HG02759 (cell line): ENCODE results near the gene WASF2.
"Not testable (repeated sequence)": the region's sequence is repeated elsewhere in the genome, so short reads cannot be mapped to it uniquely, and the experiment has no call there.

ENCODE experiments used
- ATAC-seq: cut with Tn5 transposase; IDR thresholded peaks from one replicate; pipeline ENCODE4 v1.9.1; 2021; ENCODE audit warnings: mild to moderate bottlenecking, moderate library complexity; ENCODE audit not compliant: unreplicated experiment

WASF2 gene

GRCh38 chr1:27400082-27400962 lies 89.6 kb downstream of the WASF2 start:
- ATAC-seq, result no peak

GRCh38 chr1:27399251-27400025 lies 90.5 kb downstream of the WASF2 start:
- ATAC-seq, result no peak

- no peak for ATAC-seq
These were observed 91.4 kb downstream of the WASF2 start for GRCh38 chr1:27398405-27399149.

GRCh38 chr1:27397749-27398148 lies 92.2 kb downstream of the WASF2 start:
- no peak for ATAC-seq

- no peak for ATAC-seq
These were observed 92.9 kb downstream of the WASF2 start for GRCh38 chr1:27397110-27397509.

GRCh38 chr1:27395441-27396195 lies 94.3 kb downstream of the WASF2 start:
- no peak for ATAC-seq

GRCh38 chr1:27394925-27395324 lies 95.0 kb downstream of the WASF2 start:
- ATAC-seq, result no peak

- no peak for ATAC-seq
These were observed 95.7 kb downstream of the WASF2 start for GRCh38 chr1:27394282-27394658.

- ATAC-seq, result no peak
These were observed 96.2 kb downstream of the WASF2 start for GRCh38 chr1:27393641-27394281.

- no peak for ATAC-seq
These were observed 97.0 kb downstream of the WASF2 start for GRCh38 chr1:27392778-27393635.

- ATAC-seq, result peak; percentile 85
These were observed 97.7 kb downstream of the WASF2 start, which contains the start of gene GPR3 for GRCh38 chr1:27392096-27392777. TSS of gene GPR3 (plus strand) at chr1:27392622. CDS start at chr1:27393799, 1,177 bp downstream.

- no peak for ATAC-seq
These were observed 98.4 kb downstream of the WASF2 start for GRCh38 chr1:27391511-27392095.

GRCh38 chr1:27388337-27389005 lies 101.5 kb downstream of the WASF2 start:
- no peak for ATAC-seq

GRCh38 chr1:27384797-27385196 lies 105.2 kb downstream of the WASF2 start:
- not testable (repeated sequence) for ATAC-seq

GRCh38 chr1:27383661-27384060 lies 106.3 kb downstream of the WASF2 start:
- ATAC-seq, result no peak

GRCh38 chr1:27383039-27383605 lies 106.8 kb downstream of the WASF2 start, which contains the start of gene CD164L2:
TSS of gene CD164L2 (minus strand) at chr1:27383333. CDS start at chr1:27383239, 94 bp downstream.
- ATAC-seq, result no peak
